Esophagus muscularis mucosa (tissue), 4 donors: ENCODE results near the gene DVL3. TPM values are rescaled to one million over a fixed set of nuclear protein-coding genes. Genes with fewer than 3 reads are reported as not detected.

ENCODE experiments used
- DNase-seq: peaks from one replicate; pipeline ENCODE4 v3.0.0-alpha.2; 2017; ENCODE audit errors: extremely low spot score
- H3K27ac ChIP-seq, 4 donors: fragments of 200-600 bp; sonication (generic); replicated peaks in 1 of 4; 1 replicate in 3 of 4; 2 replicates in 1 of 4; pipeline ENCODE4 v1.5.1; 2016 to 2019; ENCODE audit warnings: mild to moderate bottlenecking in 1 of 4
- H3K27me3 ChIP-seq, 4 donors: fragments of 200-600 bp; sonication (generic); one replicate each; pipeline versions ENCODE4 v1.5.1 to v1.6.0; 2016 to 2019
- H3K36me3 ChIP-seq, 4 donors: fragments of 200-600 bp; sonication (generic); one replicate each; pipeline ENCODE4 v1.5.1; 2016 to 2019
- H3K4me1 ChIP-seq, 4 donors: fragments of 200-600 bp; sonication (generic); one replicate each; pipeline ENCODE4 v1.5.1; 2016 to 2019
- H3K4me3 ChIP-seq, 4 donors: fragments of 200-600 bp; sonication (generic); 1 replicate in 2 of 4; 2 replicates in 2 of 4; pipeline ENCODE4 v1.5.1; 2016 to 2019; ENCODE audit warnings: mild to moderate bottlenecking in 4 of 4, moderate library complexity in 1 of 4
- H3K9me3 ChIP-seq, 4 donors: fragments of 200-600 bp; sonication (generic); 1 replicate in 3 of 4; 2 replicates in 1 of 4; pipeline ENCODE4 v1.5.1; 2016 to 2019
- EP300 ChIP-seq: sonication (generic); formaldehyde crosslinking; IDR thresholded peaks from one replicate; pipeline ENCODE4 v1.6.1; 2017; ENCODE audit warnings: antibody characterized with exemption
- POLR2A ChIP-seq: fragments of 450-650 bp; IDR thresholded peaks from one replicate; pipeline ENCODE4 v1.6.1; 2017; ENCODE audit warnings: antibody characterized with exemption, moderate library complexity, mild to moderate bottlenecking, low read depth
- POLR2AphosphoS5 ChIP-seq, 2 donors: sonication (generic); formaldehyde crosslinking; IDR thresholded peaks; one replicate each; pipeline ENCODE4 v1.6.1; 2017; ENCODE audit warnings: antibody characterized with exemption in 2 of 2
- WGBS: methylation state at CpG from one replicate; pipeline ENCODE4 v1.1.5; 2018; 5-methylcytosine and 5-hydroxymethylcytosine counted together
- intact Hi-C: fragments of 100-400 bp; cut with DNase I; formaldehyde crosslinking; loops from one replicate; pipeline ENCODE4 v1.15.1; 2023
- total RNA-seq, 4 donors: library from RNA; depleted of rRNA; stranded (reverse); fragments of >200 nt; gene quantifications; one replicate each; pipeline versions ENCODE4 v1.1.0 to v1.2.1, GENCODE V29; 2016
- TF ChIP-seq, protein P1 (sequence below), 3 experiments: fragments of 200-600 bp in 2 of 3; fragments of 450-650 bp in 1 of 3; sonication (generic) in 2 of 3; IDR thresholded peaks; one replicate each; pipeline ENCODE4 v1.5.1; 2017 to 2019; ENCODE audit warnings: antibody characterized with exemption in 3 of 3, mild to moderate bottlenecking in 2 of 3, moderate library complexity in 1 of 3

DVL3 gene
- total RNA-seq, 4 donors from 2014 or later, result 64.0 to 119 (median 86.3) TPM

GRCh38 chr3:184165543-184165942 is 10.4 kb downstream of the DVL3 start:
- Histone ChIP-seq H3K4me3 (no peak overlapping the region), H3K27me3 (no peaks in the 10 kb centered on the region), H3K4me1 (peaks cover 31 to 61% (median 57%) of the 10 kb centered on the region in 4 donors), H3K36me3 (peaks cover 65 to 84% (median 81%) of the 10 kb centered on the region in 4 donors), H3K9me3 (no peaks in the 10 kb centered on the region), H3K27ac (no peak overlapping the region)
- TF ChIP-seq EP300, result no peak
- TF ChIP-seq, protein P1, sequence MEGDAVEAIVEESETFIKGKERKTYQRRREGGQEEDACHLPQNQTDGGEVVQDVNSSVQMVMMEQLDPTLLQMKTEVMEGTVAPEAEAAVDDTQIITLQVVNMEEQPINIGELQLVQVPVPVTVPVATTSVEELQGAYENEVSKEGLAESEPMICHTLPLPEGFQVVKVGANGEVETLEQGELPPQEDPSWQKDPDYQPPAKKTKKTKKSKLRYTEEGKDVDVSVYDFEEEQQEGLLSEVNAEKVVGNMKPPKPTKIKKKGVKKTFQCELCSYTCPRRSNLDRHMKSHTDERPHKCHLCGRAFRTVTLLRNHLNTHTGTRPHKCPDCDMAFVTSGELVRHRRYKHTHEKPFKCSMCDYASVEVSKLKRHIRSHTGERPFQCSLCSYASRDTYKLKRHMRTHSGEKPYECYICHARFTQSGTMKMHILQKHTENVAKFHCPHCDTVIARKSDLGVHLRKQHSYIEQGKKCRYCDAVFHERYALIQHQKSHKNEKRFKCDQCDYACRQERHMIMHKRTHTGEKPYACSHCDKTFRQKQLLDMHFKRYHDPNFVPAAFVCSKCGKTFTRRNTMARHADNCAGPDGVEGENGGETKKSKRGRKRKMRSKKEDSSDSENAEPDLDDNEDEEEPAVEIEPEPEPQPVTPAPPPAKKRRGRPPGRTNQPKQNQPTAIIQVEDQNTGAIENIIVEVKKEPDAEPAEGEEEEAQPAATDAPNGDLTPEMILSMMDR (IDR thresholded peaks at IDR 0.05), result no peak
- TF ChIP-seq POLR2AphosphoS5 (IDR thresholded peaks at IDR 0.05), result no peak
- intact Hi-C loops, result no loop called here
- DNase-seq, result no peak
- 97% methylated on average over 3 of the region's 3 CpGs for WGBS

DNA sequence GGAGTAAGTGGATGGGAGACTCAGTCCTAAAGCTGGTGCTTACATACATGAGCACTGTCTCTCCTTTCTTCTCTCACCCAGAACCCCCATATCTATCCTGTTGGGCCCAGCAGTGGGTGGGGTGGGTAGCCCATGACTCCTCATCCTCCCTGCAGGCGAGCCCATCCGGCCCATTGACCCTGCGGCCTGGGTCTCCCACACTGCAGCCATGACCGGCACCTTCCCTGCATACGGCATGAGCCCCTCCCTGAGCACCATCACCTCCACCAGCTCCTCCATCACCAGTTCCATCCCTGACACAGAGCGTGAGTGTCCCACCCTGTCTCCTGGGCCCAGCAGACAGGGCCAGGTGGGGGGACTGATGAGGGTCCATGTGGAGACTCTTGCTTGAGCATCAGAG is 11.5 kb downstream of the DVL3 start:
- peaks cover 20 to 52% (median 47%) of the 10 kb centered on the region in 4 donors for H3K4me1 ChIP-seq
- no peaks in the 10 kb centered on the region for H3K9me3 ChIP-seq
- WGBS, result 98% methylated on average over 6 of the region's 6 CpGs
- H3K27me3 ChIP-seq, result no peaks in the 10 kb centered on the region
- DNase-seq, result no peak
- intact Hi-C loops, result no loop called here
- peaks cover 76 to 95% (median 93%) of the 10 kb centered on the region in 4 donors for H3K36me3 ChIP-seq
- no peak overlapping the region for H3K27ac ChIP-seq
- TF ChIP-seq, protein P1 (IDR thresholded peaks at IDR 0.05), result no peak
- no peak for TF ChIP-seq POLR2A
- no peak for TF ChIP-seq EP300
- TF ChIP-seq POLR2AphosphoS5 (IDR thresholded peaks at IDR 0.05), result no peak
- no peak overlapping the region for H3K4me3 ChIP-seq

DNA sequence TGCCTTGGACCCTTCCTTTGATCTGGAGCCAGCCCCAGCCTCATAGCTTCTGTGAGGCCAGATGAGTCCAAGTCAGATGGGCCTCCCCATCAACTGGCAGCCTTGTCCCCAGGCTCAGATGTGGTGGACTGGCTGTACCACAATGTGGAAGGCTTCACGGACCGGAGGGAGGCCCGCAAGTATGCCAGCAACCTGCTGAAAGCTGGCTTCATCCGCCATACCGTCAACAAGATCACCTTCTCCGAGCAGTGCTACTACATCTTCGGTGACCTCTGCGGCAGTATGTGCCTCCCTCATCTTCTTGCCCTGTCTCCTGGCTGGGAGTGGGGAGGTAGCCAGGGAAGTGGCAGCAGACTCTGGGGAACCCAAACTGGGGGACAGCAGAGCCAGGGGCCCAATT is 12.6 kb downstream of the DVL3 start:
- TF ChIP-seq POLR2AphosphoS5 (IDR thresholded peaks at IDR 0.05) (no peak), POLR2A (no peak), EP300 (no peak)
- TF ChIP-seq, protein P1 (IDR thresholded peaks at IDR 0.05), result no peak
- no peak for DNase-seq
- Histone ChIP-seq H3K4me3 (no peak overlapping the region), H3K27ac (peak overlapping the region; percentile 52 to 71 (median 66)), H3K9me3 (no peaks in the 10 kb centered on the region), H3K27me3 (no peaks in the 10 kb centered on the region), H3K4me1 (peaks cover 9 to 41% (median 36%) of the 10 kb centered on the region in 4 donors), H3K36me3 (peaks cover 83 to 100% (median 95%) of the 10 kb centered on the region in 4 donors)
- WGBS, result no CpG with 5 or more reads among the region's 8 CpGs
- intact Hi-C loops, result no loop called here

DNA sequence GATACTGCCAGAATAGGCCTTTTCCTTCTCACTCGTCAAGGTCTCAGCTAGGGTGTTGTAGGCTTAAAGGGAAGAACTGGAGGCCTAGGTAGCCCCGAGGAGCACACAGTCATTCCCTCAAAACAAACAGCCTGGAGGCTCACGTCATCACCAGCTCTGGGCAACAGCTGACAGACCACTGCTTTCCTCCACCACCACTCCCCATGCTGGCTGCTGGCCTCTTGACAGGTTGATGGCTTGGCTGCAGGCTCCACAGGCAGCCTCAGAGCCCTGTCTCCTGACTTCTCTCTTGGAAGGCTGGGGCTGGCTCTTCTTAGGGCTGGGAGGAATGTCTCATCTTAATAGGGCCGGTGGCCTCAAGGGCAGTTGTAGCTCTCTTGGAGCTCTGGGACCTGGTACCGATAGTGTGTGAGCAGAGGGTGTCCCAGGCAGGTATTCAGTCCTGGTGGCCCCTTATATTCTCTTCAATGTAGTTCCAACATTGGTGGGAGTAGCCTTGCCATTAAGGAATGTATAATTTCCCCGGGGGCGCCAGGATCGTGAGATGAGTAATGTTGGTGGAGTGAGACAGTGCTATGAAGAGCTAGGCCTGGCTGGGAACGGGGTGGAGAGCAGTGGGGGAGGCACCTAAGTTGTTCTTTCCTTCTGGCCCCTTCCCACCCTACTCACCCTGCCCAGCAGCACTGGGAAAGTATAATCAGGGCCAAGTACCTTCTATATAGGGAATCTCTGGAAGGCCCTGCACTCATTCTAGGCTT is 13.4 kb downstream of the DVL3 start:
- intact Hi-C loops, result no loop called here
- Histone ChIP-seq H3K4me3 (no peak overlapping the region), H3K4me1 (peaks cover 1 to 39% (median 31%) of the 10 kb centered on the region in 4 donors), H3K36me3 (peaks cover 80 to 93% (median 89%) of the 10 kb centered on the region in 4 donors), H3K9me3 (no peaks in the 10 kb centered on the region), H3K27ac (peak overlapping the region; percentile 52 to 71 (median 66)), H3K27me3 (no peaks in the 10 kb centered on the region)
- 56% methylated on average over 9 of the region's 9 CpGs for WGBS
- DNase-seq, result no peak
- TF ChIP-seq POLR2A, result no peak
- TF ChIP-seq POLR2AphosphoS5 (IDR thresholded peaks at IDR 0.05), result peak in 1 of 2 donors; percentile 23

DNA sequence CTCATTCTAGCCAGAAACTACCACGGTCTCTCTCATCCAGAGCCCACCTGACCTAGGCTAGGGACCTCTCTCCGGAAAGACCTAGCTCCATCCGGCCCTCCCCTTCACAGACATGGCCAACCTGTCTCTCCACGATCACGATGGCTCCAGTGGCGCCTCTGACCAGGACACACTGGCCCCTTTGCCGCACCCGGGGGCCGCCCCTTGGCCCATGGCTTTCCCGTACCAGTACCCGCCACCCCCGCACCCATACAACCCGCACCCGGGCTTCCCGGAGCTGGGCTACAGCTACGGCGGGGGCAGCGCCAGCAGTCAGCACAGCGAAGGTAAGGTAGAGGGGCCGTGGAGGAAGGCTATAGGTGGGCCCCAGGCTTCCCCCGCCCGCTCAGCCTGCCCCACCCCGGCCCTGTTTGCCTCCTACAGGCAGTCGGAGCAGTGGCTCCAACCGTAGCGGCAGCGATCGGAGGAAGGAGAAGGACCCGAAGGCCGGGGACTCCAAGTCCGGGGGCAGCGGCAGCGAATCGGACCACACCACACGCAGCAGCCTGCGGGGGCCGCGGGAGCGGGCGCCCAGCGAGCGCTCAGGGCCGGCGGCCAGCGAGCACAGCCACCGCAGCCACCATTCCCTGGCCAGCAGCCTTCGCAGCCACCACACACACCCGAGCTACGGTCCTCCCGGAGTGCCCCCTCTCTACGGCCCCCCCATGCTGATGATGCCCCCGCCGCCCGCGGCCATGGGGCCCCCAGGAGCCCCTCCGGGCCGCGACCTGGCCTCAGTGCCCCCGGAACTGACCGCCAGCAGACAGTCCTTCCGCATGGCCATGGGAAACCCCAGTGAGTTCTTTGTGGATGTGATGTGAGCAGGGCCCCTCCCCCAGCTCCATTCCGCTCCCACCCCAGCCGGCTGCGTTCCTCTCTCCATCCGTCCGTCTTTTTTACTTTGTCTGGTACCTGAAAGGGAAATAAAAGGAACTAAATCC is 15.0 kb downstream of the DVL3 start:
- Histone ChIP-seq H3K27me3 (no peaks in the 10 kb centered on the region), H3K4me1 (peaks cover 8 to 36% (median 32%) of the 10 kb centered on the region in 4 donors), H3K4me3 (no peak overlapping the region), H3K36me3 (peaks cover 64 to 77% (median 73%) of the 10 kb centered on the region in 4 donors), H3K9me3 (no peaks in the 10 kb centered on the region), H3K27ac (peak overlapping the region; percentile 52 to 71 (median 66))
- WGBS, result 91% methylated on average over 54 of the region's 66 CpGs
- intact Hi-C loops, result no loop called here
- no peak for DNase-seq
- TF ChIP-seq, protein P1 (IDR thresholded peaks at IDR 0.05), result no peak
- TF ChIP-seq EP300, result no peak
- TF ChIP-seq POLR2A, result no peak
- TF ChIP-seq POLR2AphosphoS5 (IDR thresholded peaks at IDR 0.05), result no peak
